22Rv1 (cell line): ENCODE data around the gene OSTF1.

Experiments used
- ZFX ChIP-seq: fragments of 450-650 bp; IDR thresholded peaks from 2 replicates; pipeline ENCODE4 v1.6.1; 2017; ENCODE audit warnings: antibody characterized with exemption, borderline replicate concordance
- TF ChIP-seq, protein P1 (sequence below): fragments of 450-650 bp; IDR thresholded peaks from 2 replicates; pipeline ENCODE4 v1.5.1; 2017; ENCODE audit warnings: mild to moderate bottlenecking

DNA sequence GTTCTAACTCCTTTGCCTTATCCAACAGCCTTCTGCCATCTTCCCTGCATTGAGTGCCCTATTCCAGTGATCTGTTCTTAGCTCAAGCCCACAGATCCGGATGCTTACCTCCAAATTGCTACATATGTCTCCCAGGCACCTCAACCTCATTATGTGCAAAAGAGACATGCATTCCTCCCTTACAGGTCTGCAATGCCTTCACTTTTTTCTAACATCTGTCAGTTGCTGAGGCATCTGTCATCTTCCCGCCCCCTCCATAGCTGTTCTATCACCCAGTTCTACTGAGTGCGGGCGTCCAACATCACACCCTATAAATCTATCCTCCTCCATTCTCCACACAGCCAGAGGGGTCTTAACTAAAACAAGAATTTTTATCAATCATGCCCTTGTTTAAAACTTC lies 20.4 kb upstream of the OSTF1 start:
- TF ChIP-seq, protein P1, sequence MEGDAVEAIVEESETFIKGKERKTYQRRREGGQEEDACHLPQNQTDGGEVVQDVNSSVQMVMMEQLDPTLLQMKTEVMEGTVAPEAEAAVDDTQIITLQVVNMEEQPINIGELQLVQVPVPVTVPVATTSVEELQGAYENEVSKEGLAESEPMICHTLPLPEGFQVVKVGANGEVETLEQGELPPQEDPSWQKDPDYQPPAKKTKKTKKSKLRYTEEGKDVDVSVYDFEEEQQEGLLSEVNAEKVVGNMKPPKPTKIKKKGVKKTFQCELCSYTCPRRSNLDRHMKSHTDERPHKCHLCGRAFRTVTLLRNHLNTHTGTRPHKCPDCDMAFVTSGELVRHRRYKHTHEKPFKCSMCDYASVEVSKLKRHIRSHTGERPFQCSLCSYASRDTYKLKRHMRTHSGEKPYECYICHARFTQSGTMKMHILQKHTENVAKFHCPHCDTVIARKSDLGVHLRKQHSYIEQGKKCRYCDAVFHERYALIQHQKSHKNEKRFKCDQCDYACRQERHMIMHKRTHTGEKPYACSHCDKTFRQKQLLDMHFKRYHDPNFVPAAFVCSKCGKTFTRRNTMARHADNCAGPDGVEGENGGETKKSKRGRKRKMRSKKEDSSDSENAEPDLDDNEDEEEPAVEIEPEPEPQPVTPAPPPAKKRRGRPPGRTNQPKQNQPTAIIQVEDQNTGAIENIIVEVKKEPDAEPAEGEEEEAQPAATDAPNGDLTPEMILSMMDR, result no peak
- no peak for TF ChIP-seq ZFX
